ENCODE results near the gene ATP1A1. TPM values are rescaled to one million over a fixed set of nuclear protein-coding genes. Genes with fewer than 3 reads are reported as not detected.
A peak's percentile ranks its signal among the peaks of the same experiment; 100 is the strongest.

The ATP1A1 gene
- total and polyA plus RNA-seq, 2 experiments from 2014 or later, result 66.4 to 116 TPM

GRCh38 chr1:116356673-116357072 is 16.4 kb upstream of the ATP1A1 start:
- WGBS, 2 experiments (ENCODE audit: low coverage in 1 of 2, low lambda C conversion rate in 2 of 2, missing lambda C conversion rate in 2 of 2), result 37 to 60% methylated on average over 2 of the region's 2 CpGs
- Histone ChIP-seq H3K4me2 (ENCODE audit: unreplicated experiment) (peak overlapping the region; percentile 5), H2AFZ (0 out of 2 replicates have a peak overlapping the region, but pooled peaks have one; percentile 21), H3K79me2 (ENCODE audit: insufficient read depth) (no peaks in the 10 kb centered on the region), H3K9me2 (ENCODE audit: insufficient read depth) (no peaks in the 10 kb centered on the region), H3K4me1 (ENCODE audit: insufficient read depth) (no peaks in the 10 kb centered on the region), H3K9ac (no peak overlapping the region), H4K20me1 (ENCODE audit: insufficient read depth) (no peaks in the 10 kb centered on the region), H3K36me3 (ENCODE audit: low read depth) (no peaks in the 10 kb centered on the region), H3K27ac (no peak overlapping the region), H3F3A (ENCODE audit: insufficient read depth) (no peaks in the 10 kb centered on the region), H3K27me3 (replicated peaks; ENCODE audit: insufficient read depth) (no peaks in the 10 kb centered on the region), H3K9me3 (ENCODE audit: low read depth) (no peaks in the 10 kb centered on the region), H3K4me3 (no peak overlapping the region)
- TF ChIP-seq EZH2phosphoT487 (IDR thresholded peaks at IDR 0.05; ENCODE audit: insufficient read depth, low read depth) (no peak), EZH2 (IDR thresholded peaks at IDR 0.05; ENCODE audit: insufficient read depth, poor library complexity, severe bottlenecking) (no peak)
- peak; percentile 51 for DNase-seq
- in situ Hi-C loops (cut with MboI), result no loop called here

GRCh38 chr1:116357487-116357886 is 15.6 kb upstream of the ATP1A1 start:
- no peak overlapping the region for H3K4me3 ChIP-seq
- WGBS, 2 experiments (ENCODE audit: low coverage in 1 of 2, low lambda C conversion rate in 2 of 2, missing lambda C conversion rate in 2 of 2), result 83 to 90% methylated on average over 1 of the region's 1 CpG

GRCh38 chr1:116359060-116359830 is 13.8 kb upstream of the ATP1A1 start:
- H3K4me3 ChIP-seq, result no peak overlapping the region
- no peaks in the 10 kb centered on the region for H3K4me1 ChIP-seq (ENCODE audit: insufficient read depth)
- H3K9ac ChIP-seq, result no peak overlapping the region
- H4K20me1 ChIP-seq (ENCODE audit: insufficient read depth), result no peaks in the 10 kb centered on the region
- no peak overlapping the region for H3K4me2 ChIP-seq (ENCODE audit: unreplicated experiment)
- H3F3A ChIP-seq (ENCODE audit: insufficient read depth), result no peaks in the 10 kb centered on the region
- in situ Hi-C loops (cut with MboI), result no loop called here
- 97 to 100% methylated on average over 2 of the region's 2 CpGs for WGBS, 2 experiments (ENCODE audit: low coverage in 1 of 2, low lambda C conversion rate in 2 of 2, missing lambda C conversion rate in 2 of 2)
- no peaks in the 10 kb centered on the region for H3K9me2 ChIP-seq (ENCODE audit: insufficient read depth)
- no peak overlapping the region for H3K27ac ChIP-seq
- H3K79me2 ChIP-seq (ENCODE audit: insufficient read depth), result no peaks in the 10 kb centered on the region
- peak; percentile 27 for DNase-seq
- no peaks in the 10 kb centered on the region for H3K36me3 ChIP-seq (ENCODE audit: low read depth)
- H3K9me3 ChIP-seq (ENCODE audit: low read depth), result no peaks in the 10 kb centered on the region
- TF ChIP-seq EZH2 (IDR thresholded peaks at IDR 0.05; ENCODE audit: insufficient read depth, poor library complexity, severe bottlenecking), result no peak
- no peak for TF ChIP-seq EZH2phosphoT487 (IDR thresholded peaks at IDR 0.05; ENCODE audit: insufficient read depth, low read depth)
- no peaks in the 10 kb centered on the region for H3K27me3 ChIP-seq (replicated peaks; ENCODE audit: insufficient read depth)
- no peak overlapping the region; the same call in 1 of the 2 replicates for H2AFZ ChIP-seq

More at GRCh38 chr1:116357487-116357886, 15.6 kb upstream of the ATP1A1 start:
- no peak overlapping the region for H3K4me2 ChIP-seq (ENCODE audit: unreplicated experiment)
- no peak for DNase-seq
- no peak overlapping the region for H3K9ac ChIP-seq
- no peaks in the 10 kb centered on the region for H3F3A ChIP-seq (ENCODE audit: insufficient read depth)
- no peaks in the 10 kb centered on the region for H3K4me1 ChIP-seq (ENCODE audit: insufficient read depth)
- no peak overlapping the region for H2AFZ ChIP-seq
- H3K9me2 ChIP-seq (ENCODE audit: insufficient read depth), result no peaks in the 10 kb centered on the region
- H3K36me3 ChIP-seq (ENCODE audit: low read depth), result no peaks in the 10 kb centered on the region
- H3K27ac ChIP-seq, result no peak overlapping the region
- H3K79me2 ChIP-seq (ENCODE audit: insufficient read depth), result no peaks in the 10 kb centered on the region
- H3K9me3 ChIP-seq (ENCODE audit: low read depth), result no peaks in the 10 kb centered on the region
- in situ Hi-C loops (cut with MboI), result no loop called here
- H3K27me3 ChIP-seq (replicated peaks; ENCODE audit: insufficient read depth), result no peaks in the 10 kb centered on the region
- TF ChIP-seq EZH2 (IDR thresholded peaks at IDR 0.05; ENCODE audit: insufficient read depth, poor library complexity, severe bottlenecking), result no peak
- no peak for TF ChIP-seq EZH2phosphoT487 (IDR thresholded peaks at IDR 0.05; ENCODE audit: insufficient read depth, low read depth)
- H4K20me1 ChIP-seq (ENCODE audit: insufficient read depth), result no peaks in the 10 kb centered on the region

- no peak overlapping the region for H2AFZ ChIP-seq
- no peak overlapping the region for H3K9ac ChIP-seq
- 93 to 94% methylated on average over 1 of the region's 1 CpG for WGBS, 2 experiments (ENCODE audit: low coverage in 1 of 2, low lambda C conversion rate in 2 of 2, missing lambda C conversion rate in 2 of 2)
- no peaks in the 10 kb centered on the region for H3K4me1 ChIP-seq (ENCODE audit: insufficient read depth)
- no peak overlapping the region for H3K27ac ChIP-seq
- DNase-seq, result no peak
- H3K4me2 ChIP-seq (ENCODE audit: unreplicated experiment), result no peak overlapping the region
- H3F3A ChIP-seq (ENCODE audit: insufficient read depth), result no peaks in the 10 kb centered on the region
- no peak overlapping the region for H3K4me3 ChIP-seq
- H3K36me3 ChIP-seq (ENCODE audit: low read depth), result no peaks in the 10 kb centered on the region
- in situ Hi-C loops (cut with MboI), result no loop called here
- H3K79me2 ChIP-seq (ENCODE audit: insufficient read depth), result no peaks in the 10 kb centered on the region
- TF ChIP-seq EZH2phosphoT487 (IDR thresholded peaks at IDR 0.05; ENCODE audit: insufficient read depth, low read depth) (no peak), EZH2 (IDR thresholded peaks at IDR 0.05; ENCODE audit: insufficient read depth, poor library complexity, severe bottlenecking) (no peak)
- H3K27me3 ChIP-seq (replicated peaks; ENCODE audit: insufficient read depth), result no peaks in the 10 kb centered on the region
- H3K9me2 ChIP-seq (ENCODE audit: insufficient read depth), result no peaks in the 10 kb centered on the region
- no peaks in the 10 kb centered on the region for H3K9me3 ChIP-seq (ENCODE audit: low read depth)
- H4K20me1 ChIP-seq (ENCODE audit: insufficient read depth), result no peaks in the 10 kb centered on the region
Measured at GRCh38 chr1:116359871-116360270, 13.2 kb upstream of the ATP1A1 start.

Measured in GM23248 (cell line).